Panc1 (cell line): ENCODE data around the gene OR6K6. TPM values are rescaled to one million over a fixed set of nuclear protein-coding genes. Genes with fewer than 3 reads are reported as not detected.

Experiments used
- ATAC-seq: fragments of 200-7000 bp; cut with Tn5 transposase; 2 replicates; pipeline ENCODE4 v1.9.1; 2020; ENCODE audit warnings: mild to moderate bottlenecking, moderate library complexity
- BruUV-seq: library from RNA; stranded (reverse); fragments of 400-500 nt; replicated peaks from 2 replicates; lab custom pipeline; 2021; lab: Mats Ljungman, UMichigan
- CTCF ChIA-PET: fragments of 300-600 bp; sonication (Branson Sonifier 250); formaldehyde crosslinking; loops from one replicate; lab custom pipeline; 2022; ENCODE audit warnings: antibody characterized with exemption; lab: Charles Lee
- POLR2A ChIA-PET: fragments of 300-600 bp; sonication (Branson Sonifier 250); formaldehyde crosslinking; loops from one replicate; lab custom pipeline; 2022; ENCODE audit warnings: antibody characterized with exemption; lab: Charles Lee
- DNase-seq: peaks from one replicate; pipeline ENCODE4 v3.0.0-alpha.2; 2010; ENCODE audit warnings: low read depth, low spot score
- H3K27ac ChIP-seq: 2 replicates; pipeline ENCODE4 v1.5.1; 2011; ENCODE audit warnings: mild to moderate bottlenecking, low read length, inconsistent platforms
- H3K27me3 ChIP-seq: fragments of 200-500 bp; sonication (Bioruptor generic); 2 replicates; pipeline ENCODE4 v1.6.0; 2014; ENCODE audit warnings: low read length, inconsistent platforms; ENCODE audit not compliant: control insufficient read depth, insufficient read depth
- H3K36me3 ChIP-seq: fragments of 200-500 bp; sonication (Bioruptor generic); 2 replicates; pipeline ENCODE4 v1.5.1; 2014; ENCODE audit warnings: inconsistent platforms, mild to moderate bottlenecking, low read length, moderate library complexity; ENCODE audit not compliant: control insufficient read depth, insufficient read depth
- H3K4me1 ChIP-seq: 2 replicates; pipeline ENCODE4 v1.5.1; 2011; ENCODE audit warnings: inconsistent platforms, mild to moderate bottlenecking, low read length, moderate library complexity; ENCODE audit not compliant: control insufficient read depth, insufficient read depth
- H3K4me3 ChIP-seq, 2 experiments: 2 replicates each; pipeline ENCODE4 v1.5.1; 2011 to 2012; ENCODE audit warnings: low read depth in 2 of 2, low read length in 2 of 2, mild to moderate bottlenecking in 2 of 2, inconsistent platforms in 1 of 2, moderate library complexity in 1 of 2
- H3K9me3 ChIP-seq: fragments of 200-500 bp; sonication (Bioruptor generic); 2 replicates; pipeline ENCODE4 v1.5.1; 2014; ENCODE audit warnings: low read depth, mild to moderate bottlenecking, inconsistent platforms, low read length, moderate library complexity; ENCODE audit not compliant: control insufficient read depth, insufficient read depth
- POLR2AphosphoS5 ChIP-seq: IDR thresholded peaks from 2 replicates; pipeline ENCODE4 v1.6.1; 2012; ENCODE audit warnings: mild to moderate bottlenecking, low read depth, low read length, moderate library complexity
- SIN3A ChIP-seq: IDR thresholded peaks from 2 replicates; pipeline ENCODE4 v1.6.1; 2012; ENCODE audit warnings: low read depth, mild to moderate bottlenecking, low read length, moderate library complexity, borderline replicate concordance; ENCODE audit not compliant: insufficient read depth
- TCF7L2 ChIP-seq: IDR thresholded peaks from 2 replicates; pipeline ENCODE4 v1.6.1; 2011; ENCODE audit warnings: mild to moderate bottlenecking, low read depth, low read length, inconsistent platforms
- in situ Hi-C: cut with HindIII; loops from 2 replicates; pipeline ENCODE4 v1.10.0; 2016; ENCODE audit warnings: low sequenced_read_pairs, low pct_unique_long_range_greater_than_20kb
- intact Hi-C: fragments of 100-400 bp; cut with micrococcal nuclease; formaldehyde crosslinking; loops from one replicate; pipeline ENCODE4 v1.10.0; 2022; ENCODE audit not compliant: unreplicated experiment
- total RNA-seq: library from RNA; stranded (reverse); gene quantifications from one replicate; pipeline ENCODE4 v1.2.1, GENCODE V29; 2021; ENCODE audit not compliant: unreplicated experiment
- TF ChIP-seq, protein P1 (sequence below), 2 experiments: IDR thresholded peaks; 2 replicates each; pipeline ENCODE4 v1.6.1; 2011 to 2012; ENCODE audit warnings: low read depth in 2 of 2, control low read depth in 1 of 2, low read length in 1 of 2, mild to moderate bottlenecking in 1 of 2, moderate library complexity in 1 of 2; ENCODE audit not compliant: insufficient read depth in 1 of 2
- TF ChIP-seq, protein P2 (sequence below): fragments of 450-650 bp; IDR thresholded peaks from 2 replicates; pipeline ENCODE4 v1.5.1; 2017; ENCODE audit warnings: mild to moderate bottlenecking

The OR6K6 gene
- total RNA-seq, 1 experiment from 2014 or later, result not detected

DNA sequence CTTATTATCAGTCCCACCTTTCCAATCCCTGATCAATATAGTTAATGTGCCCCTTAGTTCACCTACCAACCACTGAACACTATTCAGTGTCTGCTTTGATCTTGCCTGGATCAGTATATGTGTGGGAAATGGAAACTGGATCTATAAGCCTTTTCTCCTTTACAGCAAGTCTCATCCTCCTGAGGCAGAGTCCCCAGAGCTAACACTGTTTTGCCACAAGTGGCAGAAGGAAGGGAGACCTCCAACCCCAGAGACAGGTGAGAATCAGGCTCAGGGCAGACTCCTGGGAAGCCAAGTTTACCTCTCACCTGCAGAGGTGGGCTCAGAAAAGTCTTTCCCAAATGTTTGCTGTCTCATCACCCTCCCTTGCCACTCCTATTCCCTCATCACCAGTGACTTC is 26.6 kb downstream of the OR6K6 start, which contains the start of gene OR6N2:
OR6N2 (minus strand) TSS at position 101 of the 400 bp plus-strand sequence. CDS start 3,569 bp downstream, outside the sequence.
- no peak for ATAC-seq
- no peaks in the 10 kb centered on the region for H3K4me1 ChIP-seq
- POLR2A ChIA-PET, result no interaction called here
- TF ChIP-seq TCF7L2, result no peak
- TF ChIP-seq, protein P1, sequence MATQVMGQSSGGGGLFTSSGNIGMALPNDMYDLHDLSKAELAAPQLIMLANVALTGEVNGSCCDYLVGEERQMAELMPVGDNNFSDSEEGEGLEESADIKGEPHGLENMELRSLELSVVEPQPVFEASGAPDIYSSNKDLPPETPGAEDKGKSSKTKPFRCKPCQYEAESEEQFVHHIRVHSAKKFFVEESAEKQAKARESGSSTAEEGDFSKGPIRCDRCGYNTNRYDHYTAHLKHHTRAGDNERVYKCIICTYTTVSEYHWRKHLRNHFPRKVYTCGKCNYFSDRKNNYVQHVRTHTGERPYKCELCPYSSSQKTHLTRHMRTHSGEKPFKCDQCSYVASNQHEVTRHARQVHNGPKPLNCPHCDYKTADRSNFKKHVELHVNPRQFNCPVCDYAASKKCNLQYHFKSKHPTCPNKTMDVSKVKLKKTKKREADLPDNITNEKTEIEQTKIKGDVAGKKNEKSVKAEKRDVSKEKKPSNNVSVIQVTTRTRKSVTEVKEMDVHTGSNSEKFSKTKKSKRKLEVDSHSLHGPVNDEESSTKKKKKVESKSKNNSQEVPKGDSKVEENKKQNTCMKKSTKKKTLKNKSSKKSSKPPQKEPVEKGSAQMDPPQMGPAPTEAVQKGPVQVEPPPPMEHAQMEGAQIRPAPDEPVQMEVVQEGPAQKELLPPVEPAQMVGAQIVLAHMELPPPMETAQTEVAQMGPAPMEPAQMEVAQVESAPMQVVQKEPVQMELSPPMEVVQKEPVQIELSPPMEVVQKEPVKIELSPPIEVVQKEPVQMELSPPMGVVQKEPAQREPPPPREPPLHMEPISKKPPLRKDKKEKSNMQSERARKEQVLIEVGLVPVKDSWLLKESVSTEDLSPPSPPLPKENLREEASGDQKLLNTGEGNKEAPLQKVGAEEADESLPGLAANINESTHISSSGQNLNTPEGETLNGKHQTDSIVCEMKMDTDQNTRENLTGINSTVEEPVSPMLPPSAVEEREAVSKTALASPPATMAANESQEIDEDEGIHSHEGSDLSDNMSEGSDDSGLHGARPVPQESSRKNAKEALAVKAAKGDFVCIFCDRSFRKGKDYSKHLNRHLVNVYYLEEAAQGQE (IDR thresholded peaks at IDR 0.05; ENCODE audit: insufficient read depth in 1 of 2, low read depth in 2 of 2, low read length in 1 of 2), result no peak
- TF ChIP-seq, protein P2, sequence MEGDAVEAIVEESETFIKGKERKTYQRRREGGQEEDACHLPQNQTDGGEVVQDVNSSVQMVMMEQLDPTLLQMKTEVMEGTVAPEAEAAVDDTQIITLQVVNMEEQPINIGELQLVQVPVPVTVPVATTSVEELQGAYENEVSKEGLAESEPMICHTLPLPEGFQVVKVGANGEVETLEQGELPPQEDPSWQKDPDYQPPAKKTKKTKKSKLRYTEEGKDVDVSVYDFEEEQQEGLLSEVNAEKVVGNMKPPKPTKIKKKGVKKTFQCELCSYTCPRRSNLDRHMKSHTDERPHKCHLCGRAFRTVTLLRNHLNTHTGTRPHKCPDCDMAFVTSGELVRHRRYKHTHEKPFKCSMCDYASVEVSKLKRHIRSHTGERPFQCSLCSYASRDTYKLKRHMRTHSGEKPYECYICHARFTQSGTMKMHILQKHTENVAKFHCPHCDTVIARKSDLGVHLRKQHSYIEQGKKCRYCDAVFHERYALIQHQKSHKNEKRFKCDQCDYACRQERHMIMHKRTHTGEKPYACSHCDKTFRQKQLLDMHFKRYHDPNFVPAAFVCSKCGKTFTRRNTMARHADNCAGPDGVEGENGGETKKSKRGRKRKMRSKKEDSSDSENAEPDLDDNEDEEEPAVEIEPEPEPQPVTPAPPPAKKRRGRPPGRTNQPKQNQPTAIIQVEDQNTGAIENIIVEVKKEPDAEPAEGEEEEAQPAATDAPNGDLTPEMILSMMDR, result no peak
- TF ChIP-seq SIN3A, result no peak
- TF ChIP-seq POLR2AphosphoS5, result no peak
- no peak for DNase-seq
- intact Hi-C loops, result no loop called here
- no peak within 1 kb of the TSS for H3K27ac ChIP-seq
- in situ Hi-C loops, result no loop called here
- CTCF ChIA-PET, result no interaction called here
- no peaks in the 10 kb centered on the region for H3K27me3 ChIP-seq
- no peak within 1 kb of the TSS for H3K4me3 ChIP-seq
- H3K9me3 ChIP-seq, result no peaks in the 10 kb centered on the region
- H3K36me3 ChIP-seq, result no peaks in the 10 kb centered on the region
- no TSS peak for BruUV-seq

DNA sequence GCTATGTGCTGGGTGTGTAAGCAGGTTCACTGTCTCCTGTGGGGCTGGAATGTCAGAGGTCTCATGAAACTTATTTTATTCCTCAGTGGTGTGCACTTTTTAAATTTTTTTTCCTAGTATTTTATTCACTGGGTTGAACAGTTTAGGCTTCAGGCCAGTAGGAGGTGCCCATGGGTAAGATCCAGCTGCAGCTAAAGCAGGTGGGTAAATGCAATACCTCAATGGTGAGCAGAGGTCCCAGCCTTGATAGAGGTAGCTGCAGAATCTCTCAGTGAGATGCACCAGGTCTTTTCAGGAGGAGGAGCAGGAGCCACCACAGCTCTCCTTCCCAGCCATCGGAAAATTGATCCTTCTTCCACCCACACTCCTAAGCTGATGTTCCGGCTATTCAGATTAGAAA is 39.1 kb downstream of the OR6K6 start:
- in situ Hi-C loops, result no loop called here
- BruUV-seq, result no TSS peak
- ATAC-seq, result no peak

More for the DNA sequence above, 39.1 kb downstream of the OR6K6 start:
- Histone ChIP-seq H3K4me1 (no peaks in the 10 kb centered on the region), H3K4me3 (no peak overlapping the region), H3K9me3 (no peaks in the 10 kb centered on the region), H3K36me3 (no peaks in the 10 kb centered on the region), H3K27ac (no peak overlapping the region), H3K27me3 (no peaks in the 10 kb centered on the region)
- ChIA-PET CTCF (no interaction called here), POLR2A (no interaction called here)
- no peak for DNase-seq
- intact Hi-C loops, result no loop called here
- TF ChIP-seq, protein P1 (IDR thresholded peaks at IDR 0.05; ENCODE audit: insufficient read depth in 1 of 2, low read depth in 2 of 2, low read length in 1 of 2), result no peak
- TF ChIP-seq, protein P2, result peak; percentile 16; the same call in 1 of the 2 replicates
